ENCODE results near the gene CABLES1.

- TF ChIP-seq POLR2A (IDR thresholded peaks at IDR 0.05): no peak
- TF ChIP-seq CTCF (IDR thresholded peaks at IDR 0.05): no peak
Observed at GRCh38 chr18:23247896-23248295, 112.6 kb downstream of the CABLES1 start.
